ENCODE data around the gene MAP3K4.

DNA sequence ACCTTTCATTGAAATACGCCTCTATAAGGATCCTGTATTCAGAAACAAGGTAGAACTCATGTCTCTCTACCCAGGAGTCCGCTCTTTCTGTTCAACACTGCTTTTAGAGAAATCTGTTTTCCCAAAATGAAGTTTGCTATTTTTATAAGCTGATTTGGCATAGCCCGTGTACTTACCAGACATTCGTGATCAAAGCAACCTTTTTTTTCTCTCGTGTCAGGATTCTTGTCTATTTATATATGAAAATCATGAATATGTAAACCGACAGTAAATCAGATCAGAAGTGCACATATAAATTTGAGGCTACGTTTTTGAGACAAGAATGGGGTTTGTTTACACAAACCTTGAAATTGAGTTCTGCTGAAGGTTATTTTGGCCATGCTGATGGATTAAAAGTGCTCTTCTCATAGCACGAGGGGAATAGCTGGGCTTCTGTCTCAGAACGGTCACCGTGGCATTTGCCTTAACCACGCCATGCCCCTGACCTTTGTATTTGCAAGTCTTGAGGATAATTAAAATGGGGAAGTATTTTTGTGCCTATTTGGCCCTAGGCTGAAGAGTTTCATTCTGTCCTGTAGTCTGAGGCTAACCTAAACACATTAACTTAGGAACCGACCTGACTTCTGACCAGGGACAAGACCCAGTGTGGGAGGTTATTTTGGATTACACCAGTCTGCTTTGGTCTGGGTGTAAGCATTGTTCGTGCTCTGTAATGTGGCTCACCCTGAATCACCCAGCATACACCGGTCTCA, 118.6 kb downstream of the MAP3K4 start:
- TF ChIP-seq, protein P1, sequence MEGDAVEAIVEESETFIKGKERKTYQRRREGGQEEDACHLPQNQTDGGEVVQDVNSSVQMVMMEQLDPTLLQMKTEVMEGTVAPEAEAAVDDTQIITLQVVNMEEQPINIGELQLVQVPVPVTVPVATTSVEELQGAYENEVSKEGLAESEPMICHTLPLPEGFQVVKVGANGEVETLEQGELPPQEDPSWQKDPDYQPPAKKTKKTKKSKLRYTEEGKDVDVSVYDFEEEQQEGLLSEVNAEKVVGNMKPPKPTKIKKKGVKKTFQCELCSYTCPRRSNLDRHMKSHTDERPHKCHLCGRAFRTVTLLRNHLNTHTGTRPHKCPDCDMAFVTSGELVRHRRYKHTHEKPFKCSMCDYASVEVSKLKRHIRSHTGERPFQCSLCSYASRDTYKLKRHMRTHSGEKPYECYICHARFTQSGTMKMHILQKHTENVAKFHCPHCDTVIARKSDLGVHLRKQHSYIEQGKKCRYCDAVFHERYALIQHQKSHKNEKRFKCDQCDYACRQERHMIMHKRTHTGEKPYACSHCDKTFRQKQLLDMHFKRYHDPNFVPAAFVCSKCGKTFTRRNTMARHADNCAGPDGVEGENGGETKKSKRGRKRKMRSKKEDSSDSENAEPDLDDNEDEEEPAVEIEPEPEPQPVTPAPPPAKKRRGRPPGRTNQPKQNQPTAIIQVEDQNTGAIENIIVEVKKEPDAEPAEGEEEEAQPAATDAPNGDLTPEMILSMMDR (conservative IDR thresholded peaks at IDR 0.05; ENCODE audit: low read length) = no peak
- TF ChIP-seq EZH2phosphoT487 (IDR thresholded peaks at IDR 0.05; ENCODE audit: borderline replicate concordance, low read depth, low read length) = no peak
